Prostate gland (tissue), 2 donors: ENCODE data around the gene COL23A1. TPM values are rescaled to one million over a fixed set of nuclear protein-coding genes. Genes with fewer than 3 reads are reported as not detected.
A peak's percentile ranks its signal among the peaks of the same experiment; 100 is the strongest.

ENCODE experiments used
- DNase-seq: peaks from one replicate; pipeline ENCODE4 v3.0.0-alpha.2; 2019; ENCODE audit warnings: low spot score
- H3K27ac ChIP-seq, 2 donors: fragments of 200-600 bp; sonication (generic); 2 replicates each; pipeline ENCODE4 v1.5.1; 2017 to 2019
- H3K27me3 ChIP-seq: fragments of 200-600 bp; sonication (generic); replicated peaks from 2 replicates; pipeline ENCODE4 v1.5.1; 2019; ENCODE audit not compliant: insufficient read depth
- H3K36me3 ChIP-seq, 2 donors: fragments of 200-600 bp; sonication (generic); 1 replicate in 1 of 2; 2 replicates in 1 of 2; pipeline versions ENCODE4 v1.5.1 to v1.8.1; 2017 to 2019
- H3K4me1 ChIP-seq: fragments of 200-600 bp; sonication (generic); replicated peaks from 2 replicates; pipeline ENCODE4 v1.5.1; 2019
- H3K4me3 ChIP-seq, 2 donors: fragments of 200-600 bp; sonication (generic); 2 replicates each; pipeline ENCODE4 v1.5.1; 2017 to 2019
- H3K9me3 ChIP-seq: fragments of 200-600 bp; sonication (generic); 2 replicates; pipeline ENCODE4 v1.5.1; 2017
- POLR2A ChIP-seq: fragments of 450-650 bp; IDR thresholded peaks from one replicate; pipeline ENCODE4 v1.6.1; 2016; ENCODE audit warnings: antibody characterized with exemption, mild to moderate bottlenecking
- POLR2AphosphoS5 ChIP-seq: sonication (generic); formaldehyde crosslinking; IDR thresholded peaks from one replicate; pipeline ENCODE4 v1.6.1; 2017; ENCODE audit warnings: antibody characterized with exemption
- WGBS: methylation state at CpG from one replicate; pipeline ENCODE4 v1.1.5; 2018; 5-methylcytosine and 5-hydroxymethylcytosine counted together
- intact Hi-C: fragments of 100-400 bp; cut with DNase I; formaldehyde crosslinking; loops from one replicate; pipeline ENCODE4 v1.14.2; 2022
- total RNA-seq, 2 donors: library from RNA; depleted of rRNA; stranded (reverse); fragments of >200 nt; gene quantifications; one replicate each; pipeline ENCODE4 v1.1.0, GENCODE V29; 2016
- TF ChIP-seq, protein P1 (sequence below), 4 experiments: fragments of 200-600 bp in 2 of 4; fragments of 450-650 bp in 2 of 4; sonication (generic) in 2 of 4; IDR thresholded peaks; 1 replicate in 3 of 4; 2 replicates in 1 of 4; pipeline ENCODE4 v1.5.1; 2016 to 2019; ENCODE audit warnings: antibody characterized with exemption in 4 of 4, mild to moderate bottlenecking in 2 of 4, moderate library complexity in 2 of 4

Gene COL23A1
- total RNA-seq, 2 donors from 2014 or later = 2.7 to 6.1 TPM

DNA sequence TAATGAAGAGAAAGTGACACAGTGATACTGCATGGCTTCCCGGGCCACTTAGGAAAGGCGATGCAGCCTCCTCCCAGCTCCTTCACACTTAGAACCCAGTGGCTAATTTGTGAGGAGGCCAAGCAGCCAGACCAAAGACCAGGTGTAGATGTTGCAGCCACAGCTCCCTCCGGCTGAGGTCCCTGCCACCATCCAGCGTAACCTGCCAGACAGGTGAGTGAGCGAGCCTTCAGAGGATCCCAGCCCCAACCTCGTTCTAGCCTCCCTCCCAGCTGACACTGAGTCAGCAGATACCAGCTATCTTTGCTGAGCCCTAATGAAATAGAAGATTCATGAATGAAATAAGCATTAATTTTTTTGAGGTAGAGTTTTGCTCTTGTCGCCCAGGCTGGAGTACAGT is 59.7 kb downstream of the COL23A1 start:
- H3K4me3 ChIP-seq = no peak overlapping the region
- intact Hi-C loops = no loop called here
- WGBS = 86% methylated on average over 7 of the region's 7 CpGs
- no peaks in the 10 kb centered on the region for H3K9me3 ChIP-seq
- no peak overlapping the region for H3K27ac ChIP-seq
- TF ChIP-seq, protein P1, sequence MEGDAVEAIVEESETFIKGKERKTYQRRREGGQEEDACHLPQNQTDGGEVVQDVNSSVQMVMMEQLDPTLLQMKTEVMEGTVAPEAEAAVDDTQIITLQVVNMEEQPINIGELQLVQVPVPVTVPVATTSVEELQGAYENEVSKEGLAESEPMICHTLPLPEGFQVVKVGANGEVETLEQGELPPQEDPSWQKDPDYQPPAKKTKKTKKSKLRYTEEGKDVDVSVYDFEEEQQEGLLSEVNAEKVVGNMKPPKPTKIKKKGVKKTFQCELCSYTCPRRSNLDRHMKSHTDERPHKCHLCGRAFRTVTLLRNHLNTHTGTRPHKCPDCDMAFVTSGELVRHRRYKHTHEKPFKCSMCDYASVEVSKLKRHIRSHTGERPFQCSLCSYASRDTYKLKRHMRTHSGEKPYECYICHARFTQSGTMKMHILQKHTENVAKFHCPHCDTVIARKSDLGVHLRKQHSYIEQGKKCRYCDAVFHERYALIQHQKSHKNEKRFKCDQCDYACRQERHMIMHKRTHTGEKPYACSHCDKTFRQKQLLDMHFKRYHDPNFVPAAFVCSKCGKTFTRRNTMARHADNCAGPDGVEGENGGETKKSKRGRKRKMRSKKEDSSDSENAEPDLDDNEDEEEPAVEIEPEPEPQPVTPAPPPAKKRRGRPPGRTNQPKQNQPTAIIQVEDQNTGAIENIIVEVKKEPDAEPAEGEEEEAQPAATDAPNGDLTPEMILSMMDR (IDR thresholded peaks at IDR 0.05) = no peak
- no peak for TF ChIP-seq POLR2A
- TF ChIP-seq POLR2AphosphoS5 = no peak
- DNase-seq = no peak
- no peaks in the 10 kb centered on the region for H3K36me3 ChIP-seq
- H3K27me3 ChIP-seq = no peaks in the 10 kb centered on the region
- no peaks in the 10 kb centered on the region for H3K4me1 ChIP-seq

DNA sequence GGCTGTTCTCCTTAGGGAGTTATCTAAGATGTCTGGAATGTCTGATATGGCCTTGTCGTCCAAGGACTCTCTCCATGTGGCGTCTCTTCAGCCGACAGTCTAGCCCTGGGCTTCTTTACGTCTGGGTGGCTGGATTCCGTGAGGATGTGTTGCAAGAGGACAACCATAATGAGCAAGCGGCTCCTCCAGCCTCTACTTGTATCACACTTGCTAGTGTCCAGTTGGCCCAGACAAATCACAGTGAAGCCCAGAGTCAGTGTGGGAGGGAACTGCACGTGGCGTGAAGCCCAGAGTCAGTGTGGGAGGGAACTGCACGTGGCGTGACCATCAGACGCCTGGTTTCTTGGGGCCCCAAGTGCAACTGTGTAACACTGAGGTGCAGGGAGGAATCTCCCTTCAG is 61.1 kb downstream of the COL23A1 start:
- Histone ChIP-seq H3K36me3 (no peaks in the 10 kb centered on the region), H3K4me1 (no peaks in the 10 kb centered on the region), H3K4me3 (no peak overlapping the region), H3K9me3 (no peaks in the 10 kb centered on the region), H3K27me3 (no peaks in the 10 kb centered on the region), H3K27ac (no peak overlapping the region)
- 91% methylated on average over 11 of the region's 11 CpGs for WGBS
- DNase-seq = no peak
- TF ChIP-seq POLR2A (no peak), POLR2AphosphoS5 (no peak)
- TF ChIP-seq, protein P1 (IDR thresholded peaks at IDR 0.05) = no peak
- intact Hi-C loops = no loop called here

DNA sequence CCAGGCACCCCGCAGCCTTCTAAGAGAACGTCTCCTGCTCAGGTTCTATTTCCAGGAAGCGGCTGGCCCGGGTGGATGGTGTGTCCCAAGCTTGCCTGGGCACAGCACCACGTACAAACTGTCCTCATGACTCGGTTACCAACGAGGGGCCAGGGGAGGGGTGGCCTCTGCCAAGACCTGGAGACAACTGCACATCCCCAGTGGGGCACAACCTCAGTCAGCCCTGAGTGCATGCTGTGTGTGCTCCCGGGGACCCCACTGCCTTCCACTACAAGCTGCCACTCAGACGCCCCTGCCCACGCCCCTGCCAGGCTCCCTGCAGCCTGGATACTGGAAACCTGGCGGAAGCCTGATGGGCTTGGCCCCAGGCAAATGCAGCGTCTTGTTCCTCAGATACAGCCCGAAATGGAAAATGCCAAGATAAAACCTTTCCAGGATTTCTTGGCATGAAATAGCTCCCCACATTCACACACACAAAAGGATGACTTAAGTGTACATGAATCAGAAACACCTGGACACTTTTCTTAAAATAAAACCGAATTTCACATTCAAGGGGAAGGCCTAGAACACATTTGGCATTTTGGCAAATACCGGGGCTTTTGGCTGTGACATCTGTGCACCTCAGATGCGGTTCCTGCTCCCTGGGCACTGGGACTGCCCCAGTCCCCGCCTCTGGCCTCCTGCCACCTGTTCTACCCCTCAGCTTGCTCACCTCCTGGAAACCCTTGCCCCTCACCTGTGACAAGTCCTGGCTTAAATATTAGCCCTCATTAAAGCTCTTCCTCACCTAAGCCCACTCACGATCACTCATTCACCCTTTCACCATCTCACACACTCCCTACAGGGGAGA is 62.5 kb downstream of the COL23A1 start:
- WGBS = 24% methylated on average over 18 of the region's 18 CpGs
- intact Hi-C loops = no loop called here
- Histone ChIP-seq H3K9me3 (no peaks in the 10 kb centered on the region), H3K4me3 (no peak overlapping the region), H3K4me1 (no peaks in the 10 kb centered on the region), H3K27ac (peak overlapping the region; percentile 47 to 48), H3K27me3 (no peaks in the 10 kb centered on the region), H3K36me3 (no peaks in the 10 kb centered on the region)
- TF ChIP-seq POLR2A (no peak), POLR2AphosphoS5 (peak; percentile 33)
- TF ChIP-seq, protein P1 (IDR thresholded peaks at IDR 0.05) = no peak
- peak; percentile 52 for DNase-seq

DNA sequence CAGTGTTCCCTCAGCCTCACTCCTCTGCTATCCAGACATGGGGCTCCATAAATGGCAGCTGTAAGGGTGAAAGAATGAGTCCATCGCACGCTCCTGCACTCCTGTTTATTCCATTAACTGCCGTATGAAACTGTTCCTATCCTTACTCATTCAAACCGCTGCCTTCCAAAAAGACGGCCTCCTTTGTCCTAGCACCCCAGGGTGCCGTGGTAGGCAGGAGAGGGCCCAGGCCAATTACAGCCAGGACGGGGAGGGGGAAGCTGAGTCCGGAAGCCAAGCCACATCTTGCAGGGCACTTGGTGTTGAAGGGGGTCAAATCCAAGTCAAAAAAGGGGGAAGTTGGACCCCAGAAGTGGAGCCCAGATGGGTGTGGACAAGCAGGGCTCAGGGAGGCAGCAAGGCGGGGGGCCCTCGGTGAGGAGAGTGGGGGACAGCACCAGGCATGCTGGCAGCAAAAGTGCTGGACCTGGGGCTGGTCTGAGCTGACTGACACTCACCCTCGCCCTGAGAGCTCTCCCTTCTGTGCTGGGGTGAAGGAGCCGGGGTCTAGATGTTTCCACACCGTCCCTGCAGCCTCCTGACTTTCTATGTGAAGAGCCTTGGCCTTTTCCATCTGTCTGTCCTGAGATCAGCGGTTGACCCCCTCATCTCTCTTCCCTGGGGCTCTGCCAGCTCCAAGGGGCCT is 63.3 kb downstream of the COL23A1 start:
- H3K36me3 ChIP-seq = no peaks in the 10 kb centered on the region
- TF ChIP-seq, protein P1 (IDR thresholded peaks at IDR 0.05) = no peak
- TF ChIP-seq POLR2A (no peak), POLR2AphosphoS5 (no peak)
- H3K4me1 ChIP-seq = no peaks in the 10 kb centered on the region
- H3K4me3 ChIP-seq = no peak overlapping the region
- WGBS = 80% methylated on average over 14 of the region's 14 CpGs
- H3K27ac ChIP-seq = peak overlapping the region; percentile 37 to 48
- H3K27me3 ChIP-seq = no peaks in the 10 kb centered on the region
- intact Hi-C loops = no loop called here
- H3K9me3 ChIP-seq = no peaks in the 10 kb centered on the region
- DNase-seq = no peak
